ENCODE results near the gene KCNS3. TPM values are rescaled to one million over a fixed set of nuclear protein-coding genes. Genes with fewer than 3 reads are reported as not detected.

Gene KCNS3
- total and polyA plus RNA-seq, 2 of the 13 experiments (the other 11 are each of a cell fraction or from before 2014, with no cell fraction given): not detected

DNA sequence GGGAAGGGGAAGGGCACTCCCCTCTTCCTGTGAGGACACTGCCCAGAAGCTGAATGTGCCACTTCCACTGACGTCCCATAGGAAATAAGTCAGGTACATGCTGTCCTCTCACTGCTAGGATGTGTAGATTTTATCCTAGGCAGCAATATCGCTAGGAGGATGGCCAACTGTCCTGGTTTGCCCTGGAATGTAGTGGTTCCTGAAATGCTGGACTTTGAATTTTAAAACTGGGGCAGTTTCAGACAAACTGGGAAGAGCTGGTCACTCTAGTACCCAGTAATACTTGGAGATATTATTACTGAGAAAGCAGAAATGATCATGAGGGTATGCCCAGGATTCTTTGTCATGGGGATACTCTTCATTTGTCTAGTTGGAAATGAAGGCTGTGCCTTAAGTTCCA, 5.4 kb upstream of the KCNS3 start:
- no peak for FAIRE-seq
- H3K4me3 ChIP-seq (replicated peaks in 1 of 3; ENCODE audit: insufficient read depth in 1 of 3, low read depth in 2 of 3, low read length in 3 of 3): no peak overlapping the region
- H3K27ac ChIP-seq (ENCODE audit: extremely low read length, insufficient read depth, low read length): no peak overlapping the region
- peaks cover 11 to 43% of the 10 kb centered on the region in 2 experiments for H3K27me3 ChIP-seq (ENCODE audit: control insufficient read depth in 1 of 2, insufficient read depth in 2 of 2, low read length in 2 of 2)
- ATAC-seq: no peak
- no TSS peak for BruUV-seq (replicated peaks)
- no peak overlapping the region for H3K4me2 ChIP-seq (ENCODE audit: low read depth, low read length)
- H2AFZ ChIP-seq (ENCODE audit: low read length): no peak overlapping the region
- WGBS (ENCODE audit: low lambda C conversion rate): 0% methylated on average over 2 of the region's 2 CpGs
- H3K79me2 ChIP-seq (ENCODE audit: insufficient read depth, low read length): no peaks in the 10 kb centered on the region
- ChIA-PET CTCF (ENCODE audit: low intra/inter-chr PET ratio, low total read pairs) (no interaction called here), POLR2A (no interaction called here)
- TF ChIP-seq SOX6 (IDR thresholded peaks at IDR 0.05) (no peak), SOX6 (CRISPR knock-in tag; IDR thresholded peaks at IDR 0.05) (no peak), TRIM24 (CRISPR knock-in tag; IDR thresholded peaks at IDR 0.05) (no peak), CHCHD3 (CRISPR knock-in tag; IDR thresholded peaks at IDR 0.05) (no peak), SPEN (CRISPR knock-in tag; IDR thresholded peaks at IDR 0.05; ENCODE audit: low read depth) (no peak), SSRP1 (CRISPR knock-in tag; IDR thresholded peaks at IDR 0.05) (no peak), HCFC1 (IDR thresholded peaks at IDR 0.05; ENCODE audit: low read depth, low read length) (no peak), MTA1 (CRISPR knock-in tag; IDR thresholded peaks at IDR 0.05; ENCODE audit: borderline replicate concordance) (no peak)
- TF ChIP-seq, protein P1, sequence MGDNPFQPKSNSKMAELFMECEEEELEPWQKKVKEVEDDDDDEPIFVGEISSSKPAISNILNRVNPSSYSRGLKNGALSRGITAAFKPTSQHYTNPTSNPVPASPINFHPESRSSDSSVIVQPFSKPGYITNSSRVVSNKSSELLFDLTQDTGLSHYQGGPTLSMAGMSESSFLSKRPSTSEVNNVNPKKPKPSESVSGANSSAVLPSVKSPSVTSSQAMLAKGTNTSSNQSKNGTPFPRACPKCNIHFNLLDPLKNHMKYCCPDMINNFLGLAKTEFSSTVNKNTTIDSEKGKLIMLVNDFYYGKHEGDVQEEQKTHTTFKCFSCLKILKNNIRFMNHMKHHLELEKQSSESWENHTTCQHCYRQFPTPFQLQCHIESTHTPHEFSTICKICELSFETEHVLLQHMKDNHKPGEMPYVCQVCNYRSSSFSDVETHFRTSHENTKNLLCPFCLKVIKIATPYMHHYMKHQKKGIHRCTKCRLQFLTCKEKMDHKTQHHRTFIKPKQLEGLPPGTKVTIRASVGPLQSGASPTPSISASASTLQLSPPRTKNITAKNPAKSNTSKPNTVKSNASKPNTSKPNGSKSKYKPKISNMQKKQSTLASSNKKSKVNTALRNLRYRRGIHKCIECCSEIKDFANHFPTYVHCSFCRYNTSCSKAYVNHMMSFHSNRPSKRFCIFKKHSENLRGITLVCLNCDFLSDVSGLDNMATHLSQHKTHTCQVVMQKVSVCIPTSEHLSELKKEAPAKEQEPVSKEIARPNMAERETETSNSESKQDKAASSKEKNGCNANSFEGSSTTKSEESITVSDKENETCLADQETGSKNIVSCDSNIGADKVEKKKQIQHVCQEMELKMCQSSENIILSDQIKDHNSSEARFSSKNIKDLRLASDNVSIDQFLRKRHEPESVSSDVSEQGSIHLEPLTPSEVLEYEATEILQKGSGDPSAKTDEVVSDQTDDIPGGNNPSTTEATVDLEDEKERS (CRISPR knock-in tag; IDR thresholded peaks at IDR 0.05): no peak
- TF ChIP-seq, protein P2, sequence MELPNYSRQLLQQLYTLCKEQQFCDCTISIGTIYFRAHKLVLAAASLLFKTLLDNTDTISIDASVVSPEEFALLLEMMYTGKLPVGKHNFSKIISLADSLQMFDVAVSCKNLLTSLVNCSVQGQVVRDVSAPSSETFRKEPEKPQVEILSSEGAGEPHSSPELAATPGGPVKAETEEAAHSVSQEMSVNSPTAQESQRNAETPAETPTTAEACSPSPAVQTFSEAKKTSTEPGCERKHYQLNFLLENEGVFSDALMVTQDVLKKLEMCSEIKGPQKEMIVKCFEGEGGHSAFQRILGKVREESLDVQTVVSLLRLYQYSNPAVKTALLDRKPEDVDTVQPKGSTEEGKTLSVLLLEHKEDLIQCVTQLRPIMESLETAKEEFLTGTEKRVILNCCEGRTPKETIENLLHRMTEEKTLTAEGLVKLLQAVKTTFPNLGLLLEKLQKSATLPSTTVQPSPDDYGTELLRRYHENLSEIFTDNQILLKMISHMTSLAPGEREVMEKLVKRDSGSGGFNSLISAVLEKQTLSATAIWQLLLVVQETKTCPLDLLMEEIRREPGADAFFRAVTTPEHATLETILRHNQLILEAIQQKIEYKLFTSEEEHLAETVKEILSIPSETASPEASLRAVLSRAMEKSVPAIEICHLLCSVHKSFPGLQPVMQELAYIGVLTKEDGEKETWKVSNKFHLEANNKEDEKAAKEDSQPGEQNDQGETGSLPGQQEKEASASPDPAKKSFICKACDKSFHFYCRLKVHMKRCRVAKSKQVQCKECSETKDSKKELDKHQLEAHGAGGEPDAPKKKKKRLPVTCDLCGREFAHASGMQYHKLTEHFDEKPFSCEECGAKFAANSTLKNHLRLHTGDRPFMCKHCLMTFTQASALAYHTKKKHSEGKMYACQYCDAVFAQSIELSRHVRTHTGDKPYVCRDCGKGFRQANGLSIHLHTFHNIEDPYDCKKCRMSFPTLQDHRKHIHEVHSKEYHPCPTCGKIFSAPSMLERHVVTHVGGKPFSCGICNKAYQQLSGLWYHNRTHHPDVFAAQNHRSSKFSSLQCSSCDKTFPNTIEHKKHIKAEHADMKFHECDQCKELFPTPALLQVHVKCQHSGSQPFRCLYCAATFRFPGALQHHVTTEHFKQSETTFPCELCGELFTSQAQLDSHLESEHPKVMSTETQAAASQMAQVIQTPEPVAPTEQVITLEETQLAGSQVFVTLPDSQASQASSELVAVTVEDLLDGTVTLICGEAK (IDR thresholded peaks at IDR 0.05): no peak
- TF ChIP-seq, protein P2 (CRISPR knock-in tag; IDR thresholded peaks at IDR 0.05): no peak
- H4K20me1 ChIP-seq (ENCODE audit: insufficient read depth, low read length): no peaks in the 10 kb centered on the region
- in situ Hi-C loops (cut with HindIII; ENCODE audit: extremely low pct_ligation_motif_present, low pct_unique_long_range_greater_than_20kb) (no loop called here), intact Hi-C loops (cut with micrococcal nuclease; ENCODE audit: unreplicated experiment) (no loop called here)
- H3K9ac ChIP-seq (ENCODE audit: insufficient read depth, low read depth, low read length): no peak overlapping the region
- no peaks in the 10 kb centered on the region for H3K36me3 ChIP-seq (replicated peaks in 1 of 2; ENCODE audit: control insufficient read depth in 1 of 2, insufficient read depth in 2 of 2, low read length in 2 of 2)
- H3K9me3 ChIP-seq (ENCODE audit: low read length): no peaks in the 10 kb centered on the region
- no peaks in the 10 kb centered on the region for H3K4me1 ChIP-seq (ENCODE audit: insufficient read depth, low read length)
- DNase-seq (ENCODE audit: low spot score): no peak
